HG03460 (cell line): ENCODE data around the gene C1RL.
"Not testable (repeated sequence)": the region's sequence is repeated elsewhere in the genome, so short reads cannot be mapped to it uniquely, and the experiment has no call there.

Experiments
- ATAC-seq: cut with Tn5 transposase; IDR thresholded peaks from one replicate; pipeline ENCODE4 v1.9.1; 2021; ENCODE audit not compliant: unreplicated experiment

C1RL gene

GRCh38 chr12:7066596-7066995, 42.4 kb downstream of the C1RL start:
- no peak for ATAC-seq

DNA sequence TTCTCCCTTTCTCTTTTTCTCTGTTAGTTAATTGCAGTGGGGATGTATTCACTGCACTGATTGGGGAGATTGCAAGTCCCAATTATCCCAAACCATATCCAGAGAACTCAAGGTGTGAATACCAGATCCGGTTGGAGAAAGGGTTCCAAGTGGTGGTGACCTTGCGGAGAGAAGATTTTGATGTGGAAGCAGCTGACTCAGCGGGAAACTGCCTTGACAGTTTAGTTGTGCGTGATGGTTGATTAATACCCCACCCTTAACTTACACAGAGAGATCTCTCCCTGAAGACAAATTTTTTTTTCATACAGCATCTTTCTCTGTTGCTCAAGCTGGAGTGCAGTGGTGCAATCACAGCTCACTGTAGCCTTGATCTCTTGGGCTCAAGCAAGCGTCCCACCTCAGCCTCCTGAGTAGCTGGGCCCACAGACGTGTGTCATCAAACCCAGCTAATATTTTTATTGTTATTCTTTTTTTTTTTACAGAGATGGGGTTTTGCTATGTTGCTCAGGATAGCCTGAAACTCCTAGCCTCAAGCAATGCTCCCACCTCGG, 43.9 kb downstream of the C1RL start:
- no peak for ATAC-seq

- ATAC-seq, result no peak
Observed at GRCh38 chr12:7064516-7064915, 44.5 kb downstream of the C1RL start.

- no peak for ATAC-seq
Observed at GRCh38 chr12:7061596-7061995, 47.4 kb downstream of the C1RL start.

GRCh38 chr12:7061138-7061537, 47.9 kb downstream of the C1RL start:
- ATAC-seq, result no peak

DNA sequence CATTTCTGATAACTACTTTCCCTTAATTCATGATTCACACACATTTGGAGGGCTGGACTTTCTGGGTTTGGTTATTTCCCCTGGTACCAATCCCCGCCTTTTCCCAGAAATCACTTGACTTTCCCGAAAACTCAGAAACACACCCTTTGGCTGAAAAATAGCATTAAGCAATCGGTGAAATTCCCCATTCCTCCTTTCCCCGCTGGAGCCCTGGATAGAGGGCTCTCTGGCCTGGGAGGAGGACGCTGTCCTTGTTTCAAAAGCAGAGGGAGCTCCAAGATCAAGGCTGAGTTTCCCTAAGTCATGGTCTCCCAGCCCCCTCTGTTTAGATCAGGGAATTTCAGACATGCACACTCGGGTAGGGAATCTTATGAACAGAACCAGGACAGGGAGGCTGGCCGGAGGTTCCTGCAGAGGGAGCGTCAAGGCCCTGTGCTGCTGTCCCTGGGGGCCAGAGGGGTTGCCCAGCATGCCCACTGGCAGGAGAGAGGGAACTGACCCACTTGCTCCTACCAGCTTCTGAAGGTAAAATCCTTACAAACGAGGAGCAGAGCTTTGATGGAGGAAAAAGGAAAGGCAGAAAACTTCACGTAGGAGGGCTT, 48.6 kb downstream of the C1RL start, which contains the start of gene C1S:
Gene C1S, plus strand, starts transcription at position 366 of the 602 bp plus-strand sequence. CDS start 1,195 bp downstream, outside the sequence.
- ATAC-seq, result no peak

DNA sequence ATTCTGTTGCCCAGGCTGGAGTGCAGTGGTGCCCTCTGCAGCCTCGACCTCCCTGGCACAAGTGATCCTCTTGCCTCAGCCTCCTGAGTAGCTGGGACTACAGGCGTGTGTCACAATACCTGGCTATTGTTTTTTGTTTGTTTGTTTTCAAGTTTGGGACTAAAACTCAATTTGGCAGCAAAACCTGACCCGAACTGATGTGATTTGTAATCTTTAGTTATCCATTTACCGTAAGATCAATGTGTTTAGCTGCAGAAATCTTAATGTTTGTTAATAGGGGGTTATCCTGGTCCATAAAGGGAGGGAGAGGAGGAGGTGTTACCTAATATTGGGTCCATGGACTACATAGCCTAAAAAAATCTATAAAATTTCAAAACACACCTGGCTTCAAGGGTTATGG, 49.2 kb downstream of the C1RL start:
- no peak for ATAC-seq

GRCh38 chr12:7058850-7059395, 50.1 kb downstream of the C1RL start:
- ATAC-seq, result no peak

DNA sequence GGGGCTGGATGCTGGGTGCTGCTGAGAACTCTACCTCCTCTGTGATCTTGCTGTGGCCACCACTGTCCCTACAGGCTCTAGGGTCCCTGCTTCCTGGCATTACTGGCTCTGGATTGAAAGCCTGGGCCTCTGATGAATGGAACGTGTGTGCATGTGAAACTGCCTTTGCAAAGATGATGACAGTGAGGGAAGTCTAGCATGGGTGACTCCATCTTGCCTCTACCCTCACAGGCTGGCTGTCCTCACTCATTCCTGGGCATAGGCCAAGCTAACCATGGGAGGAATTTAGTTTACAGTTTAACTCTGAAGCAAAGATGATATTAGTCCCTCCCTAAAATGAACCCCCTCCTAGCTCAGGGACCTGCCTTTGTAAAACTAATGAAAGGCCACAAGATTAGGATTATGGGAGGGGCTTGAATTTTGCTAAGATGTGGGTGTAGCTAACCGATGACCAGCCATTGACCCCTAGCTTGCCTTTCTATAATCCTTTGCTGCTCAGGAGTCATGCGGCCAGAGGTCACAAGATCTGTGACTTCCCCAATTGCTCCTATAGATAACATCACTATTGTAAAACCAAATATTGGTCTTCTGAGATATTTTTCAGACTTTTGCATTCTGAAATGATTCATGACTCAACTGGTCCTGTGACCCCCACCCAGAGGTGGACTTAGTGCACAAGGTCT, 50.7 kb downstream of the C1RL start:
- ATAC-seq, result no peak

DNA sequence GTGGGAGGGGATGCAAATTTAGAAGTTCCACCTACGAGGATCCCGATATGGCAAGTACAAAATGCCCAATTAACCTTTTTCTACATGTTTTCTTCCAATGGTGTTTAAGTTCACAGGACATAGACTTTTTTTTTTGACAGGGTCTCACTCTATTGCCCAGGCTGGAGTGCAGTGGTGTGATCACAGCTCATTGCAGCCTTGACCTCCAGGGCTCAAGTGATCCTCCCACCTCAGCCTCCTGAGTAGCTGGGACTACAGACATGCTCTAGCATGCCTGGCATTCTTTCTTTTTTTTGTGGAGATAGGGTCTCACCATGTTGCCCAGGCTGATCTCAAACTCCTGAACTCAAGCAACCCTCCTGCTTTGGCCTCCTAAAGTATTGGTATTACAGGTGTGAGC, 53.3 kb downstream of the C1RL start:
- not testable (repeated sequence) for ATAC-seq

DNA sequence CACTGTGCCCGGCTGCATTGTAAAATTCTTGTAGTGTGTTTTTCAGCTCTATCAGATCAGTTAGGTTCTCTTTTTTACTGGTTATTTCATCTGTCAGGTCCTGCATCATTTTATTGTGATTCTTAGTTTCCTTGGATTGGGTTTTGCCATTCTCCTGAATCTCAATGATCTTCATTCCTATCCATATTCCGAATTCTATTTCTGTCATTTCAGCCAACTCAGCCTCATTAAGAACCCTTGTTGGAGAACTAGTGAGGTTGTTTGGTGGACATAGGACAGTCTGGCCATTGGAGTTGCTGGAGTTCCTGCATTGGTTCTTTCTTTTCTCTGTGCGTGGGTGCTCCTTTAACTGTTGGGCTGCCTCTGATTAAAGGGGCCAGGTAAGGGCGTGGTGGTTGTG, 54.1 kb downstream of the C1RL start:
- no peak for ATAC-seq

DNA sequence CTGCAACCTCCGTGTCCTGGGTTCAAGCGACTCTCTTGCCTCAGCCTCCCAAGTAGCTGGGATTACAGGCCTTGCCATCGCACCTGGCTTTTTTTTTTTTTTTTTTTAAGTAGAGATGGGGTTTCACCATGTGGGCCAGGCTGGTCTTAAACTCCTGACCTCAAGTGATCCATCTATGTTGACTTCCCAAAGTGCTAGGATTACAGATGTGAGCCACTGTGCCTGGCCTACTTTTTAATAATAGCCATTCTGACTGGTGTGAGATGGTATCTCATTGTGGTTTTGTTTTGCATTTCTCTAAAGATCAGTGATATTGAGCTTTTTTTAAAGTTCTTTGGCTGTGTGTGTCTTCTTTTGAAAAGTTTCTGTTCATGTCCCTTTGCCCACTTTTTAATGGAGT, 59.0 kb downstream of the C1RL start:
- not testable (repeated sequence) for ATAC-seq

DNA sequence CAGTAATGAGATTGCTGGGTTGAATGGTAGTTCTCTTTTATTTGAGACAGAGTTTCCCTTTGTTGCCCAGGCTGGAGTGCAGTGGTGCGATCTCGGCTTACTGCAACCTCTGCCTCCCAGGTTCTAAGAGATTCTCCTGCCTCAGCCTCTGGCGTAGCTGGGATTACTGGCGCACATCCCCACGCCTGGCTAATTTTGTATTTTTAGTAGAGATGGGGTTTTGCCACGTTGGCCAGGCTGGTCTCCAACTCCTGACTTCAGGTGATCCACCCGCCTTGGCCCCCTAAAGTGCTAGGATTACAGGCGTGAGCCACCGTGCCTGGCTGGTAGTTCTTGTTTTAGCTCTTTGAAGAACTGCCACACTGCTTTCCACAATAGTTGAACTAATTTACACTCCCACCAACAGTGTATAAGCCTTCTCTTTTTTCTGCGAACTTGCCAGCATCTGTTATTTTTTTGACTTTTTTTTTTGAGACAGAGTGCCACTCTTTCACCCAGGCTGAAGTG, 59.5 kb downstream of the C1RL start:
- not testable (repeated sequence) for ATAC-seq

DNA sequence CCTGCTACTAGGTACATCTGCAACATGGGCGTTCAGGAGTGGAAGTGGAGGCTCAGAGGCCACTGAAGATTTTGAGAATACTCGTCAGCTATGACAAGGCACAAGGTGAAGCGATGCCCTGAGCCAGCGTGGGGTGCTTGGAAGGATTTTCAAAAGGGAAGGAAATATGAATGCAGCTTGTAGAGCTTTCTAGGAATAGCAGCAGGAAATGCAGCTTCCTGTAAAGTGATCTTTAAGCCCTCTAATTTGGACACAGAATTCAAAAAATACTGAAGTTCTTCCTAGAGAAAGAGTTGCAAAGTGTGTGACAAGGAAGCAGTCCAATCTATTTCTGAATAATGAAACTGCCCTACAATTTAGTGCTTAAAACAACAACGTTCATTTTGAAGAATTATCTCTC, 61.7 kb downstream of the C1RL start:
- no peak for ATAC-seq

- no peak for ATAC-seq
Observed at GRCh38 chr12:7046383-7047105, 62.5 kb downstream of the C1RL start.

DNA sequence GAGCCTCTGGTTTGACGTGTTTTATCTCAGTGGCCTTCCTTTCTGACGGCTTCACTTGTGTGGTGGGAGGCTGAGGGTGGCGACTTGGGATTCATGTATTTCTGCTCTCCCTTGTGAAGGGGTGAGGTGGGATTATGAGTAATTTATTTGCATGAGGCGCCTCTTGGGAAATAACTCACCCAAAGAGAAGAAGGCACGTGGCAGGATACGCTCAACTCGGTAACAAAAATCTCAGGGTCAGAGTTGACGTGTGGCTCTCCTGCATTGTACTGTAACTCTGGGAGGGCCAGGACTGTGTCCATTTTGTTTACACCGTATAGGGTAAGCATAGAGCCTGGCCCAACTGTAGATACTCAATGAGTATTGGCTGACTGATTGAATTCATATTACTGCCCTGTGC, 63.1 kb downstream of the C1RL start:
- ATAC-seq, result no peak
